PC-3 (cell line): Measurements from ENCODE around the gene LBHD2. TPM values are rescaled to one million over a fixed set of nuclear protein-coding genes. Genes with fewer than 3 reads are reported as not detected.

Source experiments
- ATAC-seq: fragments of 200-7000 bp; cut with Tn5 transposase; 2 replicates; pipeline ENCODE4 v1.9.1; 2020; ENCODE audit warnings: mild to moderate bottlenecking, moderate library complexity
- BruUV-seq: library from RNA; stranded (reverse); fragments of 400-500 nt; replicated peaks from 2 replicates; lab custom pipeline; 2021; lab: Mats Ljungman, UMichigan
- CTCF ChIA-PET: fragments of 300-600 bp; sonication (Branson Sonifier 250); formaldehyde crosslinking; loops from one replicate; lab custom pipeline; 2022; ENCODE audit warnings: antibody characterized with exemption; lab: Charles Lee
- POLR2A ChIA-PET: fragments of 300-600 bp; sonication (Branson Sonifier 250); formaldehyde crosslinking; loops from one replicate; lab custom pipeline; 2022; ENCODE audit warnings: antibody characterized with exemption; ENCODE audit not compliant: unreplicated experiment; lab: Charles Lee
- DNase-seq: peaks from one replicate; pipeline ENCODE4 v3.0.0-alpha.2; 2015
- H2AFZ ChIP-seq: fragments of 300-600 bp; sonication (generic); 2 replicates; pipeline ENCODE4 v1.6.0; 2016; ENCODE audit warnings: antibody characterized with exemption, low read length
- H3F3A ChIP-seq: fragments of 300-600 bp; sonication (generic); one replicate; pipeline ENCODE4 v1.6.0; 2017; ENCODE audit warnings: antibody characterized with exemption, low read length, control low read depth, mild to moderate bottlenecking; ENCODE audit not compliant: unreplicated experiment
- H3K27ac ChIP-seq: fragments of 300-600 bp; sonication (generic); 2 replicates; pipeline ENCODE4 v1.5.1; 2016; ENCODE audit warnings: mild to moderate bottlenecking, low read length
- H3K27me3 ChIP-seq: fragments of 300-600 bp; sonication (generic); 2 replicates; pipeline ENCODE4 v1.6.1; 2016; ENCODE audit warnings: low read length, mixed read lengths
- H3K36me3 ChIP-seq: fragments of 300-600 bp; sonication (generic); 2 replicates; pipeline ENCODE4 v1.6.1; 2016; ENCODE audit warnings: low read depth, mixed run types, low read length, mixed read lengths
- H3K4me1 ChIP-seq: fragments of 300-600 bp; sonication (generic); 2 replicates; pipeline ENCODE4 v1.5.1; 2016; ENCODE audit warnings: low read length; ENCODE audit not compliant: insufficient read depth
- H3K4me2 ChIP-seq: fragments of 300-600 bp; sonication (generic); 2 replicates; pipeline ENCODE4 v1.6.0; 2016; ENCODE audit warnings: low read length
- H3K4me3 ChIP-seq: fragments of 300-600 bp; sonication (generic); 2 replicates; pipeline ENCODE4 v1.5.1; 2016; ENCODE audit warnings: mild to moderate bottlenecking, low read length, mixed read lengths
- H3K79me2 ChIP-seq: fragments of 300-600 bp; sonication (generic); 2 replicates; pipeline ENCODE4 v1.6.1; 2017; ENCODE audit warnings: low read length, mixed read lengths
- H3K9ac ChIP-seq: fragments of 300-600 bp; sonication (generic); 2 replicates; pipeline ENCODE4 v1.6.0; 2016; ENCODE audit warnings: mild to moderate bottlenecking, low read length
- H3K9me2 ChIP-seq: fragments of 300-600 bp; sonication (generic); replicated peaks from 2 replicates; pipeline ENCODE4 v1.6.1; 2016; ENCODE audit warnings: mixed run types, low read length, mixed read lengths
- H3K9me3 ChIP-seq: fragments of 300-600 bp; sonication (generic); 2 replicates; pipeline ENCODE4 v1.6.1; 2016; ENCODE audit warnings: low read length, mixed read lengths
- H4K20me1 ChIP-seq: fragments of 300-600 bp; sonication (generic); 2 replicates; pipeline ENCODE4 v1.6.1; 2016; ENCODE audit warnings: low read length, mixed read lengths
- CTCF ChIP-seq: fragments of 300-600 bp; sonication (generic); conservative IDR thresholded peaks from 2 replicates; pipeline ENCODE4 v1.5.1; 2017; ENCODE audit warnings: antibody characterized with exemption, low read depth, mild to moderate bottlenecking, low read length
- EZH2 ChIP-seq: fragments of 300-600 bp; sonication (generic); IDR thresholded peaks from one replicate; pipeline ENCODE4 v1.6.1; 2017; ENCODE audit warnings: antibody characterized with exemption, mild to moderate bottlenecking, low read length; ENCODE audit not compliant: unreplicated experiment
- EZH2phosphoT487 ChIP-seq: fragments of 300-600 bp; sonication (generic); IDR thresholded peaks from 2 replicates; pipeline ENCODE4 v1.6.1; 2018; ENCODE audit warnings: mild to moderate bottlenecking, antibody characterized with exemption, low read length, borderline replicate concordance
- intact Hi-C: fragments of 100-400 bp; cut with micrococcal nuclease; formaldehyde crosslinking; loops from 2 replicates; pipeline ENCODE4 v1.9.0; 2023
- total RNA-seq: library from RNA; depleted of rRNA; stranded (reverse); fragments of >200 nt; gene quantifications from 2 replicates; pipeline ENCODE4 v1.2.3, GENCODE V29; 2014

Gene LBHD2
- total RNA-seq, 1 experiment from 2014 or later: not detected

DNA sequence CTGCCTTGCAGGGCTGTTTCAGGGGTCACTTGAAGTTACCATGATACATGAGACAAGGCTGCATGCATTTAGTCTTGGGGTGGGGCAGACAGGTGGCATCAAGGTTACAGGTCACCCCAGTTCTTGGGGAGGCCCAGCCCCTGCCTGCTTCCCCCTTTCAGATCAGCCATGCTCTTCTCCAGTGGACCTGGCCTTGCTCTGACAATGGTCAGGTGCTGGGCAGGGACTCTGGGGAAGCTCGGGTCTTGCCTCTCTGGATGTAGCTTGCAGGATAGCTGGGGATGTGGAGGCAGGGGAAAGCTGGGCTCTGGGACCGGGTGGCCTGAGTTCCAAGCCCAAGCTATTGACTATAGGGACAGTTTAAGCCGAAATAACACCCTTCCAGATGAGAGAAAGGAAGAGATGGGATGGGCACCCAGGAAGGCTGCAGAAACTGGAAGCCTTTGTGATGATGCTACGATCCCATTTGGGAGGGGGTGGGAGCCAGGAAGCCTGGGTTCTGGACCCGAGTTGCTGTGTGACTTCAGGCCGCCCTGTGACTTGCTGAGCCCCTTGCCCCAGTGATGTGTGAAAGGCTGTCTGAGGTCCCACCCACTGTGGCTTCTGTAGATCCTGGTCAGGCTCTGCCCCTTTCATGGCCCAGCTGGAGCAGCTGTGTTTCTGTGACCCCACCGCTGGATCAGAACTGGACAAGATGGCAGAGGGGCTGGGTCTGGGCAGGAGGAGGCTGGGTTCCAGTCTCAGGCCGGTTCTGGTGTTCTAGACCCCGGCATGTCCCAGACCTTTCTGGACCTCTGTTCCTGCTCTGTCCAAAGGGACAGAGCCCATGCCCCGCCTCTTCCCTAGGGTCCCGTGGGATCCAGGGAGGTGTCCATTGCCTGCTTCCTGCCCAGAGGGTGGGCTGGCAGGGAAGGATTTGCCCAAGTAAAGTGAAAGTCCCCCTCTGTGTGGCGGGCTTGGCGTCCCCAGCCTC, 41.4 kb downstream of the LBHD2 start:
- Histone ChIP-seq H2AFZ (no peak overlapping the region), H3K4me1 (peaks cover 64% of the 10 kb centered on the region), H3K79me2 (peaks cover 44% of the 10 kb centered on the region), H3K27me3 (no peaks in the 10 kb centered on the region), H3F3A (peaks cover 3% of the 10 kb centered on the region), H4K20me1 (0 out of 2 replicates have a peak, but pooled peaks cover 6% of the 10 kb centered on the region), H3K9me2 (no peaks in the 10 kb centered on the region), H3K9me3 (no peaks in the 10 kb centered on the region), H3K4me2 (peak overlapping the region; percentile 88), H3K27ac (no peak overlapping the region), H3K36me3 (0 out of 2 replicates have a peak, but pooled peaks cover 3% of the 10 kb centered on the region), H3K9ac (no peak overlapping the region), H3K4me3 (peak overlapping the region; percentile 80; the same call in 1 of the 2 replicates)
- CTCF ChIA-PET: interaction anchor here (1.9 kb wide), 1 partner anchor 20 kb away, joined by 8 read pairs; no protein-coding TSS in a partner anchor
- intact Hi-C loops: loop anchor here (5.0 kb wide), 1 partner anchor 167 kb away; no protein-coding TSS in a partner anchor
- no peak for TF ChIP-seq CTCF
- no peak for TF ChIP-seq EZH2phosphoT487
- POLR2A ChIA-PET: no interaction called here
- no TSS peak for BruUV-seq
- no peak for DNase-seq
- no peak for ATAC-seq

GRCh38 chr14:103126088-103126872, 42.3 kb downstream of the LBHD2 start:
- Histone ChIP-seq H3K27me3 (no peaks in the 10 kb centered on the region), H3K4me2 (peak overlapping the region; percentile 88), H3K9me3 (no peaks in the 10 kb centered on the region), H4K20me1 (0 out of 2 replicates have a peak, but pooled peaks cover 6% of the 10 kb centered on the region), H3K9ac (no peak overlapping the region), H3K4me1 (peaks cover 72% of the 10 kb centered on the region), H3K36me3 (peaks cover 3% of the 10 kb centered on the region; the same call in 1 of the 2 replicates), H3K79me2 (peaks cover 44% of the 10 kb centered on the region), H3K4me3 (peak overlapping the region; percentile 47; the same call in 1 of the 2 replicates), H3F3A (peaks cover 3% of the 10 kb centered on the region), H3K9me2 (no peaks in the 10 kb centered on the region), H3K27ac (no peak overlapping the region), H2AFZ (no peak overlapping the region)
- CTCF ChIA-PET: interaction anchor here (0.6 to 1.9 kb wide), 3 partner anchors 11 to 22 kb away, joined by 3 to 8 read pairs (median 4); no protein-coding TSS in a partner anchor
- DNase-seq: no peak
- TF ChIP-seq CTCF (no peak), EZH2phosphoT487 (no peak), EZH2 (no peak)
- POLR2A ChIA-PET: interaction anchor here (0.7 kb wide), 1 partner anchor 208 kb away, joined by 4 read pairs; the partner anchor contains the start of gene EIF5
- intact Hi-C loops: loop anchor here (5.0 kb wide), 1 partner anchor 166 kb away; no protein-coding TSS in a partner anchor
- BruUV-seq: no TSS peak
- no peak for ATAC-seq
